ENCODE results near the gene PCDHGA1. TPM values are rescaled to one million over a fixed set of nuclear protein-coding genes. Genes with fewer than 3 reads are reported as not detected.

PCDHGA1 gene
- polyA plus RNA-seq, 1 donor (not counting 4 experiments of a cell fraction or from before 2014, with no cell fraction given) = 0.09 TPM

- H3K4me3 ChIP-seq (ENCODE audit: control insufficient read depth in 2 of 3, extremely low read depth in 1 of 3, insufficient read depth in 2 of 3, low read depth in 1 of 3, low read length in 3 of 3) = peak overlapping the region in 2 of 3 experiments; percentile 40 to 61
- no peaks in the 10 kb centered on the region for H3K27me3 ChIP-seq (ENCODE audit: control insufficient read depth, extremely low read depth, insufficient read depth, low read length)
- FAIRE-seq = no peak
- peaks cover 38% of the 10 kb centered on the region for H3K4me1 ChIP-seq (ENCODE audit: control insufficient read depth, extremely low read depth, insufficient read depth, low read length)
- H3K9ac ChIP-seq (ENCODE audit: control insufficient read depth, extremely low read depth, insufficient read depth, low read length) = peak overlapping the region; percentile 56
- H4K20me1 ChIP-seq (ENCODE audit: control insufficient read depth, extremely low read depth, insufficient read depth, low read length) = no peaks in the 10 kb centered on the region
- no peak for DNase-seq (ENCODE audit: low read depth, low spot score)
- H2AFZ ChIP-seq (ENCODE audit: control insufficient read depth, low read length) = no peak overlapping the region
- dilution Hi-C loops (cut with MboI; ENCODE audit: extremely low pct_ligation_motif_present, low sequenced_read_pairs) = no loop called here
- H3K27ac ChIP-seq (ENCODE audit: control insufficient read depth, insufficient read depth, low read length) = peak overlapping the region; percentile 89
- no peaks in the 10 kb centered on the region for H3K79me2 ChIP-seq (ENCODE audit: control insufficient read depth, insufficient read depth, low read length)
- no peaks in the 10 kb centered on the region for H3K9me1 ChIP-seq (ENCODE audit: control insufficient read depth, extremely low read depth, insufficient read depth, low read length)
- no peaks in the 10 kb centered on the region for H3K9me3 ChIP-seq (ENCODE audit: control insufficient read depth, low read depth, low read length)
- peaks cover 14 to 30% of the 10 kb centered on the region in 2 experiments for H3K36me3 ChIP-seq (ENCODE audit: control insufficient read depth in 2 of 2, extremely low read depth in 1 of 2, insufficient read depth in 2 of 2, low read length in 2 of 2)
- H3K4me2 ChIP-seq (ENCODE audit: control insufficient read depth, extremely low read depth, insufficient read depth, low read depth, low read length) = peak overlapping the region; percentile 63
- TF ChIP-seq, protein P1, sequence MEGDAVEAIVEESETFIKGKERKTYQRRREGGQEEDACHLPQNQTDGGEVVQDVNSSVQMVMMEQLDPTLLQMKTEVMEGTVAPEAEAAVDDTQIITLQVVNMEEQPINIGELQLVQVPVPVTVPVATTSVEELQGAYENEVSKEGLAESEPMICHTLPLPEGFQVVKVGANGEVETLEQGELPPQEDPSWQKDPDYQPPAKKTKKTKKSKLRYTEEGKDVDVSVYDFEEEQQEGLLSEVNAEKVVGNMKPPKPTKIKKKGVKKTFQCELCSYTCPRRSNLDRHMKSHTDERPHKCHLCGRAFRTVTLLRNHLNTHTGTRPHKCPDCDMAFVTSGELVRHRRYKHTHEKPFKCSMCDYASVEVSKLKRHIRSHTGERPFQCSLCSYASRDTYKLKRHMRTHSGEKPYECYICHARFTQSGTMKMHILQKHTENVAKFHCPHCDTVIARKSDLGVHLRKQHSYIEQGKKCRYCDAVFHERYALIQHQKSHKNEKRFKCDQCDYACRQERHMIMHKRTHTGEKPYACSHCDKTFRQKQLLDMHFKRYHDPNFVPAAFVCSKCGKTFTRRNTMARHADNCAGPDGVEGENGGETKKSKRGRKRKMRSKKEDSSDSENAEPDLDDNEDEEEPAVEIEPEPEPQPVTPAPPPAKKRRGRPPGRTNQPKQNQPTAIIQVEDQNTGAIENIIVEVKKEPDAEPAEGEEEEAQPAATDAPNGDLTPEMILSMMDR (optimal IDR thresholded peaks at IDR 0.05 in 1 of 3, IDR thresholded peaks at IDR 0.05 in 1 of 3, conservative IDR thresholded peaks at IDR 0.05 in 1 of 3; ENCODE audit: extremely low read depth in 1 of 3, insufficient read depth in 2 of 3, low read length in 3 of 3) = no peak
- TF ChIP-seq EZH2 (IDR thresholded peaks at IDR 0.05; ENCODE audit: low read length) = no peak
Observed at GRCh38 chr5:141513627-141514329, 183.5 kb downstream of the PCDHGA1 start.

DNA sequence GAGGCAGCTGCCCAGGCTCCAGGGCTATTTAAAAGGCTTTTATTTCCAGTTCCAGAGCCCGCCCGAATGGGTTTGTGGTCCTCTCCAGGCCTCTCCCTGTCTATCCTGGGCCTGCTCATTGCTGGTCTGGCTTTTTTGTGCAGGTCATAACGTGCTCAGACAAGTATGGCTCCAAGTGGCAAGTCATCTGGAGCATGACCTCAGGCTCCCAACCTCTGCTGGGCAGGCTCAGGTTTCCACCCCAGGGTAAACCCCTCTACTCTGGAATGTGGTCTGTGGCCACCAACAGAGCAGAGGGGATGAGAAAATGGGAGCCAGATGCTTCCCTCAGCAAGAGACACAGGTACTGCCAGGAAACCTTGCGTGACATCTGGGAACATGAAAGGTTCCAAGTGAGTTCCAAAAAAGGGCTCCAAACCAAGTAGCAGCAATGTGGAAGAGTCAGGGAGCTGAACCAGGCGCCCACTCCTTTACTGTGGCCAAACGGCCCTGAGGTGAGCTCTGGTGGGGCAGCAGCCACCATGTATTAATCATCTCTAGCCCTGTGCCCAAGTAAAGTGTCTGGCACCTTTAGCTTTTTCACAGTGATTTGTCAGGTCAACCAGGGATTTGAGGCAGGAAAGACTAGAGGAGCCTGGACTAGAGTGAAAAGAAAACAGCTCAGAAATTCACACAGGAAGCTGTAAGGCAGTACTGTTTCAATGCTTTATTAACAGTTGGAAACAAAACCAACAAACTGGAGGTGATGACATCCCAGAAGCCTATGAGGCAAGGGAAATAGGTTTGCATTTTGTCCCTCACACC is 184.2 kb downstream of the PCDHGA1 start:
- dilution Hi-C loops (cut with MboI; ENCODE audit: extremely low pct_ligation_motif_present, low sequenced_read_pairs) = no loop called here
- FAIRE-seq (peak; percentile 96), DNase-seq (ENCODE audit: low read depth, low spot score) (peak; percentile 100)
- Histone ChIP-seq H3K4me3 (ENCODE audit: control insufficient read depth in 2 of 3, extremely low read depth in 1 of 3, insufficient read depth in 2 of 3, low read depth in 1 of 3, low read length in 3 of 3) (no peak overlapping the region), H4K20me1 (ENCODE audit: control insufficient read depth, extremely low read depth, insufficient read depth, low read length) (no peaks in the 10 kb centered on the region), H3K9me1 (ENCODE audit: control insufficient read depth, extremely low read depth, insufficient read depth, low read length) (no peaks in the 10 kb centered on the region), H2AFZ (ENCODE audit: control insufficient read depth, low read length) (no peak overlapping the region), H3K79me2 (ENCODE audit: control insufficient read depth, insufficient read depth, low read length) (no peaks in the 10 kb centered on the region), H3K9me3 (ENCODE audit: control insufficient read depth, low read depth, low read length) (no peaks in the 10 kb centered on the region), H3K27me3 (ENCODE audit: control insufficient read depth, extremely low read depth, insufficient read depth, low read length) (no peaks in the 10 kb centered on the region), H3K9ac (ENCODE audit: control insufficient read depth, extremely low read depth, insufficient read depth, low read length) (peak overlapping the region; percentile 56), H3K4me2 (ENCODE audit: control insufficient read depth, extremely low read depth, insufficient read depth, low read depth, low read length) (peak overlapping the region; percentile 63), H3K36me3 (ENCODE audit: control insufficient read depth in 2 of 2, extremely low read depth in 1 of 2, insufficient read depth in 2 of 2, low read length in 2 of 2) (peaks cover 17 to 37% of the 10 kb centered on the region in 2 experiments), H3K4me1 (ENCODE audit: control insufficient read depth, extremely low read depth, insufficient read depth, low read length) (peaks cover 39% of the 10 kb centered on the region), H3K27ac (ENCODE audit: control insufficient read depth, insufficient read depth, low read length) (peak overlapping the region; percentile 89)
- TF ChIP-seq, protein P1 (optimal IDR thresholded peaks at IDR 0.05 in 1 of 3, IDR thresholded peaks at IDR 0.05 in 1 of 3, conservative IDR thresholded peaks at IDR 0.05 in 1 of 3; ENCODE audit: extremely low read depth in 1 of 3, insufficient read depth in 2 of 3, low read length in 3 of 3) = no peak
- TF ChIP-seq EZH2 (IDR thresholded peaks at IDR 0.05; ENCODE audit: low read length) = no peak

Data from keratinocyte (primary cell).